Stimulated activated naive CD8-positive, alpha-beta T cell treated with anti-CD3 and anti-CD28 coated beads, Interleukin-15, Interleukin-2, amounts not matched to agents 100 ng/mL and 50 ng/mL, for 24 hours (primary cell): ENCODE measurements around the gene TLDC2.
A peak's percentile ranks its signal among the peaks of the same experiment; 100 is the strongest.
"Not testable (repeated sequence)": the region's sequence is repeated elsewhere in the genome, so short reads cannot be mapped to it uniquely, and the experiment has no call there.

Experiments
- H3K27ac Mint-ChIP-seq: one replicate; pipeline ENCODE4 v1.8.0; 2021; ENCODE audit warnings: mild to moderate bottlenecking, mixed read lengths
- H3K27me3 Mint-ChIP-seq: one replicate; pipeline ENCODE4 v1.8.0; 2021; ENCODE audit warnings: mixed read lengths
- H3K36me3 Mint-ChIP-seq: one replicate; pipeline ENCODE4 v1.8.0; 2021; ENCODE audit warnings: low read depth, mixed read lengths
- H3K4me1 Mint-ChIP-seq: one replicate; pipeline ENCODE4 v1.8.0; 2021; ENCODE audit warnings: low read depth, mixed read lengths
- H3K4me3 Mint-ChIP-seq: one replicate; pipeline ENCODE4 v1.8.0; 2021; ENCODE audit warnings: mild to moderate bottlenecking, mixed read lengths
- H3K9me3 Mint-ChIP-seq: one replicate; pipeline ENCODE4 v1.8.0; 2021; ENCODE audit warnings: mixed read lengths

Gene TLDC2

GRCh38 chr20:36873498-36874189 lies 2.3 kb upstream of the TLDC2 start:
- Mint-ChIP-seq H3K27ac (no peak overlapping the region), H3K4me3 (no peak overlapping the region), H3K27me3 (no peaks in the 10 kb centered on the region), H3K9me3 (no peaks in the 10 kb centered on the region), H3K36me3 (no peaks in the 10 kb centered on the region), H3K4me1 (peaks cover 11% of the 10 kb centered on the region)

- not testable (repeated sequence) for H3K9me3 Mint-ChIP-seq, H3K27me3 Mint-ChIP-seq, H3K4me3 Mint-ChIP-seq, H3K27ac Mint-ChIP-seq, H3K36me3 Mint-ChIP-seq
- H3K4me1 Mint-ChIP-seq, result peaks cover 11% of the 10 kb centered on the region
These were observed 845 bp upstream of the TLDC2 start for GRCh38 chr20:36875093-36875492.

- Mint-ChIP-seq H3K4me3 (no peak overlapping the region), H3K4me1 (peaks cover 11% of the 10 kb centered on the region), H3K27me3 (no peaks in the 10 kb centered on the region)
These were observed 515 bp downstream of the TLDC2 start for GRCh38 chr20:36876473-36876833.

GRCh38 chr20:36878941-36879340 lies 3.0 kb downstream of the TLDC2 start:
- H3K9me3 Mint-ChIP-seq, result no peaks in the 10 kb centered on the region
- no peak overlapping the region for H3K27ac Mint-ChIP-seq
- H3K36me3 Mint-ChIP-seq, result no peaks in the 10 kb centered on the region
- H3K4me3 Mint-ChIP-seq, result no peak overlapping the region
- no peaks in the 10 kb centered on the region for H3K27me3 Mint-ChIP-seq
- H3K4me1 Mint-ChIP-seq, result peaks cover 11% of the 10 kb centered on the region

More at GRCh38 chr20:36876473-36876833, 515 bp downstream of the TLDC2 start:
- H3K9me3 Mint-ChIP-seq, result no peaks in the 10 kb centered on the region
- no peaks in the 10 kb centered on the region for H3K36me3 Mint-ChIP-seq
- no peak overlapping the region for H3K27ac Mint-ChIP-seq

- Mint-ChIP-seq H3K27me3 (no peaks in the 10 kb centered on the region), H3K36me3 (no peaks in the 10 kb centered on the region), H3K4me3 (no peak overlapping the region), H3K4me1 (peaks cover 4% of the 10 kb centered on the region), H3K27ac (no peak overlapping the region), H3K9me3 (no peaks in the 10 kb centered on the region)
These were observed 4.9 kb downstream of the TLDC2 start for GRCh38 chr20:36880741-36881250.

GRCh38 chr20:36881331-36881730 lies 5.4 kb downstream of the TLDC2 start:
- Mint-ChIP-seq H3K4me3 (no peak overlapping the region), H3K27ac (no peak overlapping the region)

GRCh38 chr20:36881888-36882287 lies 6.0 kb downstream of the TLDC2 start:
- Mint-ChIP-seq H3K27me3 (no peaks in the 10 kb centered on the region), H3K36me3 (no peaks in the 10 kb centered on the region), H3K9me3 (no peaks in the 10 kb centered on the region), H3K27ac (no peak overlapping the region), H3K4me1 (peaks cover 8% of the 10 kb centered on the region), H3K4me3 (no peak overlapping the region)

More at GRCh38 chr20:36881331-36881730, 5.4 kb downstream of the TLDC2 start:
- no peaks in the 10 kb centered on the region for H3K36me3 Mint-ChIP-seq
- no peaks in the 10 kb centered on the region for H3K9me3 Mint-ChIP-seq
- H3K4me1 Mint-ChIP-seq, result peaks cover 4% of the 10 kb centered on the region
- no peaks in the 10 kb centered on the region for H3K27me3 Mint-ChIP-seq

GRCh38 chr20:36883977-36884535 lies 8.1 kb downstream of the TLDC2 start:
- H3K4me3 Mint-ChIP-seq, result no peak overlapping the region
- H3K36me3 Mint-ChIP-seq, result no peaks in the 10 kb centered on the region
- no peak overlapping the region for H3K27ac Mint-ChIP-seq
- H3K9me3 Mint-ChIP-seq, result no peaks in the 10 kb centered on the region
- H3K4me1 Mint-ChIP-seq, result peaks cover 11% of the 10 kb centered on the region
- H3K27me3 Mint-ChIP-seq, result no peaks in the 10 kb centered on the region

GRCh38 chr20:36885356-36885755 lies 9.4 kb downstream of the TLDC2 start:
- peaks cover 11% of the 10 kb centered on the region for H3K4me1 Mint-ChIP-seq
- no peak overlapping the region for H3K27ac Mint-ChIP-seq
- peaks cover 4% of the 10 kb centered on the region for H3K36me3 Mint-ChIP-seq
- H3K27me3 Mint-ChIP-seq, result no peaks in the 10 kb centered on the region
- H3K9me3 Mint-ChIP-seq, result no peaks in the 10 kb centered on the region
- H3K4me3 Mint-ChIP-seq, result no peak overlapping the region

- Mint-ChIP-seq H3K9me3 (no peaks in the 10 kb centered on the region), H3K36me3 (peaks cover 5% of the 10 kb centered on the region), H3K4me1 (peaks cover 6% of the 10 kb centered on the region), H3K4me3 (no peak overlapping the region), H3K27ac (peak overlapping the region; percentile 6), H3K27me3 (no peaks in the 10 kb centered on the region)
These were observed 11.2 kb downstream of the TLDC2 start for GRCh38 chr20:36886859-36887751.

GRCh38 chr20:36887752-36888090 lies 11.8 kb downstream of the TLDC2 start:
- Mint-ChIP-seq H3K27ac (no peak overlapping the region), H3K27me3 (no peaks in the 10 kb centered on the region), H3K4me1 (peaks cover 6% of the 10 kb centered on the region), H3K36me3 (peaks cover 8% of the 10 kb centered on the region), H3K4me3 (no peak overlapping the region), H3K9me3 (no peaks in the 10 kb centered on the region)

- Mint-ChIP-seq H3K27ac (no peak overlapping the region), H3K9me3 (no peaks in the 10 kb centered on the region), H3K4me3 (no peak overlapping the region), H3K4me1 (peaks cover 6% of the 10 kb centered on the region), H3K27me3 (no peaks in the 10 kb centered on the region), H3K36me3 (peaks cover 17% of the 10 kb centered on the region)
These were observed 13.1 kb downstream of the TLDC2 start for GRCh38 chr20:36888880-36889516.

GRCh38 chr20:36890586-36890985 lies 14.6 kb downstream of the TLDC2 start:
- Mint-ChIP-seq H3K4me3 (no peak overlapping the region), H3K4me1 (peaks cover 11% of the 10 kb centered on the region), H3K36me3 (peaks cover 23% of the 10 kb centered on the region), H3K27ac (no peak overlapping the region), H3K27me3 (no peaks in the 10 kb centered on the region), H3K9me3 (no peaks in the 10 kb centered on the region)

- Mint-ChIP-seq H3K27ac (no peak overlapping the region), H3K4me1 (peaks cover 11% of the 10 kb centered on the region), H3K27me3 (no peaks in the 10 kb centered on the region), H3K9me3 (no peaks in the 10 kb centered on the region), H3K36me3 (peaks cover 23% of the 10 kb centered on the region), H3K4me3 (no peak overlapping the region)
These were observed 15.3 kb downstream of the TLDC2 start for GRCh38 chr20:36891211-36891610.

GRCh38 chr20:36893801-36894200 lies 17.9 kb downstream of the TLDC2 start:
- H3K4me3 Mint-ChIP-seq, result no peak overlapping the region
- peaks cover 41% of the 10 kb centered on the region for H3K36me3 Mint-ChIP-seq
- no peaks in the 10 kb centered on the region for H3K9me3 Mint-ChIP-seq
- H3K27ac Mint-ChIP-seq, result peak overlapping the region; percentile 14
- H3K4me1 Mint-ChIP-seq, result peaks cover 4% of the 10 kb centered on the region
- no peaks in the 10 kb centered on the region for H3K27me3 Mint-ChIP-seq
